IMR-90 (cell line): ENCODE measurements around the gene PLA2G4A.

Experiments
- CTCF ChIP-seq: conservative IDR thresholded peaks from 2 replicates; pipeline ENCODE4 v1.5.1; 2012; ENCODE audit warnings: mild to moderate bottlenecking, low read depth, low read length, improper control_type of control experiment
- POLR2A ChIP-seq: IDR thresholded peaks from 2 replicates; pipeline ENCODE4 v1.6.1; 2012; ENCODE audit warnings: mild to moderate bottlenecking, low read depth, low read length
- RAD21 ChIP-seq: IDR thresholded peaks from 2 replicates; pipeline ENCODE4 v1.6.1; 2012; ENCODE audit warnings: low read length, improper control_type of control experiment
- RFX5 ChIP-seq: IDR thresholded peaks from 2 replicates; pipeline ENCODE4 v1.8.0; 2012; ENCODE audit warnings: low read depth, mild to moderate bottlenecking, low read length, moderate library complexity
- USF2 ChIP-seq: fragments of 150-350 bp; IDR thresholded peaks from 2 replicates; pipeline ENCODE4 v1.6.1; 2017; ENCODE audit warnings: mild to moderate bottlenecking, antibody characterized with exemption, low read length, low read depth

- TF ChIP-seq POLR2A (no peak), CTCF (no peak), RFX5 (no peak), USF2 (no peak), RAD21 (no peak)
Measured at GRCh38 chr1:187003353-187003752, 174.6 kb downstream of the PLA2G4A start.
